Measurements from ENCODE around the gene CD48. TPM values are rescaled to one million over a fixed set of nuclear protein-coding genes. Genes with fewer than 3 reads are reported as not detected.

Gene CD48
- total RNA-seq, 1 donor from 2014 or later, result not detected

DNA sequence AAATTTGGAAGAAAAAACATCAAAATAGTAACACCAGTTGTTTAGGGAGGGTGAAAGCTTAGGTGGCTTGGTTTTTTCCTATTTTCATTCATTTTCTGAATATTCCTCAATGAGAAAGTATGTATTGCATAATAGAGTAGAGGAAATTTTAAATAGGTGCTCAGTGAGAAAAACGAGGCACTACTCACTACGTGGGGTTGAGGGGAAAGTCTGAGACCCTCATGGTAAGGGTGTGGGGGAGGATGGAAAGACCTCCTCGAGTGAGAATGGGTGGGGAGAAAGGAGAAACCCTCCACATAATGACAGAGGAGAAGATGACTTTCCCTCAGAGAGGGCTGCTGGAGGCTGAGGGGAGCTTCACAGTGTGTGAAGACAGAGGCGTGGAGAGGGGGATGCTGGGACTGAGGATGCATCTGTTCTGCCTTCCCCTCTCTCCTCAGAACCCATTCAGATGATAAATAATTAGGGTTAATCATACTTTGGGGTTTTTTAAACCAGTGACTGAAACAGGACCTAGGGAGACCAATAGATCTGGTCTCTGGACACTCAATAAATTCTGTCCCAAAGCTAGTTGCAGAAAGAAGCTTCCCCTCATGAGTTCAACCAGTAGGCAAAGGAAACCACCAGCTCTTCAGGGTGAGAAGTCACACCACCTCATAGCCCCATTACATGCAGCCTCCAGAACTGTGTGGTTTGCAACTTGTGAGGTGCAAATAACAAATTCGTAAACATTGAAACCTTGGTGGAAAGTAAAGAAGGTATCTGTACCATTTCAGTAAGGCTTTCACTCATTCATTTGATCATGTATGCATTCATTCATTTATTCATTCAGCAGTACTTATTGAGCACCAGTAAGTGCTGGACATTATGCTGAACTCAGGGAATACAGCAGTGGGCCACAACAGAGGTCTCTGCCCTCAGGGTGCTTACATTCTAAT, 44.6 kb upstream of the CD48 start:
- H3K4me3 Mint-ChIP-seq (ENCODE audit: unreplicated experiment), result no peak overlapping the region
- no peaks in the 10 kb centered on the region for H3K27me3 Mint-ChIP-seq (ENCODE audit: unreplicated experiment)
- no peak overlapping the region for H3K27ac Mint-ChIP-seq (ENCODE audit: unreplicated experiment)
- DNase-seq, result no peak
- no peak for TF ChIP-seq CTCF (IDR thresholded peaks at IDR 0.05; ENCODE audit: partially characterized antibody, unreplicated experiment)
- no peaks in the 10 kb centered on the region for H3K36me3 Mint-ChIP-seq (ENCODE audit: unreplicated experiment)
- H3K9me3 Mint-ChIP-seq (ENCODE audit: unreplicated experiment), result peaks cover 2% of the 10 kb centered on the region
- no peaks in the 10 kb centered on the region for H3K4me1 Mint-ChIP-seq (ENCODE audit: low read depth, unreplicated experiment)

- H3K27me3 Mint-ChIP-seq (ENCODE audit: unreplicated experiment), result no peaks in the 10 kb centered on the region
These were observed 43.8 kb upstream of the CD48 start for GRCh38 chr1:160755461-160755860.

GRCh38 chr1:160753594-160753993, 42.0 kb upstream of the CD48 start:
- peaks cover 2% of the 10 kb centered on the region for H3K9me3 Mint-ChIP-seq (ENCODE audit: unreplicated experiment)
- H3K4me3 Mint-ChIP-seq (ENCODE audit: unreplicated experiment), result no peak overlapping the region
- no peaks in the 10 kb centered on the region for H3K4me1 Mint-ChIP-seq (ENCODE audit: low read depth, unreplicated experiment)
- no peak for DNase-seq
- no peaks in the 10 kb centered on the region for H3K36me3 Mint-ChIP-seq (ENCODE audit: unreplicated experiment)
- peaks cover 3% of the 10 kb centered on the region for H3K27me3 Mint-ChIP-seq (ENCODE audit: unreplicated experiment)
- no peak for TF ChIP-seq CTCF (IDR thresholded peaks at IDR 0.05; ENCODE audit: partially characterized antibody, unreplicated experiment)
- no peak overlapping the region for H3K27ac Mint-ChIP-seq (ENCODE audit: unreplicated experiment)

More at GRCh38 chr1:160755461-160755860, 43.8 kb upstream of the CD48 start:
- H3K27ac Mint-ChIP-seq (ENCODE audit: unreplicated experiment), result no peak overlapping the region
- no peak for DNase-seq
- H3K4me1 Mint-ChIP-seq (ENCODE audit: low read depth, unreplicated experiment), result no peaks in the 10 kb centered on the region
- peaks cover 2% of the 10 kb centered on the region for H3K9me3 Mint-ChIP-seq (ENCODE audit: unreplicated experiment)
- H3K36me3 Mint-ChIP-seq (ENCODE audit: unreplicated experiment), result no peaks in the 10 kb centered on the region
- no peak overlapping the region for H3K4me3 Mint-ChIP-seq (ENCODE audit: unreplicated experiment)
- no peak for TF ChIP-seq CTCF (IDR thresholded peaks at IDR 0.05; ENCODE audit: partially characterized antibody, unreplicated experiment)

- Mint-ChIP-seq H3K36me3 (ENCODE audit: unreplicated experiment) (no peaks in the 10 kb centered on the region), H3K4me1 (ENCODE audit: low read depth, unreplicated experiment) (no peaks in the 10 kb centered on the region), H3K4me3 (ENCODE audit: unreplicated experiment) (no peak overlapping the region), H3K27me3 (ENCODE audit: unreplicated experiment) (peaks cover 3% of the 10 kb centered on the region), H3K9me3 (ENCODE audit: unreplicated experiment) (peaks cover 2% of the 10 kb centered on the region), H3K27ac (ENCODE audit: unreplicated experiment) (no peak overlapping the region)
- no peak for DNase-seq
- TF ChIP-seq CTCF (IDR thresholded peaks at IDR 0.05; ENCODE audit: partially characterized antibody, unreplicated experiment), result no peak
These were observed 41.3 kb upstream of the CD48 start for GRCh38 chr1:160752924-160753323.

DNA sequence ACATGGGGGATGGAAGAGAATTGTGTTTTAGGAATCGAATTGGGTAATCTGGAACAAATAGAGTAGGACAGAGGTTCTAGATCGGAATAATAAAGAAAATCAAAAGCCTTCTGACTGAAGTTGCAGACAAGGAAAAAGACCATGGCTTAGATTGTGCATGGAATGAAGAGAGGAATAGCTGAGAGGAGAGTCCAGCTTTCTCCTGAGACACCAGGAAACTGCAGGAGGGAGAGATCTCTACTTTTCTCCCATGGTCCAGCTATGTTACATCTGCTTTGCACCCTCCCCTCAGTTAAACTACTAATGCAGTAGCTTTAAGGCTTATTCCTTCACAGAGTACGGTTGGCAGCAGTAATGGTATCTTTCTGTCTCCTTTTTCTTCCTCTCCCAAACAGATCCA, 40.8 kb upstream of the CD48 start:
- Mint-ChIP-seq H3K27ac (ENCODE audit: unreplicated experiment) (no peak overlapping the region), H3K27me3 (ENCODE audit: unreplicated experiment) (peaks cover 3% of the 10 kb centered on the region), H3K4me3 (ENCODE audit: unreplicated experiment) (no peak overlapping the region), H3K36me3 (ENCODE audit: unreplicated experiment) (no peaks in the 10 kb centered on the region), H3K4me1 (ENCODE audit: low read depth, unreplicated experiment) (no peaks in the 10 kb centered on the region), H3K9me3 (ENCODE audit: unreplicated experiment) (peaks cover 2% of the 10 kb centered on the region)
- no peak for TF ChIP-seq CTCF (IDR thresholded peaks at IDR 0.05; ENCODE audit: partially characterized antibody, unreplicated experiment)
- DNase-seq, result no peak

Data from glutamatergic neuron (in vitro differentiated cells).